ENCODE measurements around the gene IL17RC. TPM values are rescaled to one million over a fixed set of nuclear protein-coding genes. Genes with fewer than 3 reads are reported as not detected.

IL17RC gene
- total and polyA plus RNA-seq, 2 of the 8 experiments (the other 6 are each of a cell fraction or from before 2014, with no cell fraction given): 11.8 to 13.0 TPM

DNA sequence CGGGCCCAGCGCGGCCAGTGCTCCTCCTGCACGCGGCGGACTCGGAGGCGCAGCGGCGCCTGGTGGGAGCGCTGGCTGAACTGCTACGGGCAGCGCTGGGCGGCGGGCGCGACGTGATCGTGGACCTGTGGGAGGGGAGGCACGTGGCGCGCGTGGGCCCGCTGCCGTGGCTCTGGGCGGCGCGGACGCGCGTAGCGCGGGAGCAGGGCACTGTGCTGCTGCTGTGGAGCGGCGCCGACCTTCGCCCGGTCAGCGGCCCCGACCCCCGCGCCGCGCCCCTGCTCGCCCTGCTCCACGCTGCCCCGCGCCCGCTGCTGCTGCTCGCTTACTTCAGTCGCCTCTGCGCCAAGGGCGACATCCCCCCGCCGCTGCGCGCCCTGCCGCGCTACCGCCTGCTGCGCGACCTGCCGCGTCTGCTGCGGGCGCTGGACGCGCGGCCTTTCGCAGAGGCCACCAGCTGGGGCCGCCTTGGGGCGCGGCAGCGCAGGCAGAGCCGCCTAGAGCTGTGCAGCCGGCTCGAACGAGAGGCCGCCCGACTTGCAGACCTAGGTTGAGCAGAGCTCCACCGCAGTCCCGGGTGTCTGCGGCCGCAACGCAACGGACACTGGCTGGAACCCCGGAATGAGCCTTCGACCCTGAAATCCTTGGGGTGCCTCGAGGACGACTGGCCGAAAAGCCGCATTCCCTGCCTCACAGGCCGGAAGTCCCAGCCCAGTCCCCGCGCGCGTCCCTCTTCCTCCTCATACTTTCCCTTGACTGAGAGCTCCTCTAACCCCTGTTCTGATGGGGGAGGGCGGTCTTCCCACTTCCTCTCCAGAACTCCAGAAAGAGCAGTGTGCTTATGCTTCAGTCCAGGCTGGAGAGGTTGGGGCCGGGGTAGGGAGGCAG lies 1.4 kb upstream of the IL17RC start (continued):
- TF ChIP-seq KDM4A (IDR thresholded peaks at IDR 0.05; ENCODE audit: low read depth, low read length, severe bottlenecking): peak; percentile 96
- no peak for TF ChIP-seq SAP30 (IDR thresholded peaks at IDR 0.05; ENCODE audit: insufficient read depth, insufficient replicate concordance, low read length)
- peak; percentile 79 for TF ChIP-seq CTBP2 (IDR thresholded peaks at IDR 0.05; ENCODE audit: borderline replicate concordance, insufficient read depth, insufficient read length, low read length)
- peak; percentile 29 for TF ChIP-seq EZH2 (IDR thresholded peaks at IDR 0.05; ENCODE audit: low read depth, low read length, severe bottlenecking)
- no peak for TF ChIP-seq RXRA (IDR thresholded peaks at IDR 0.05; ENCODE audit: insufficient read depth, low read depth, low read length)
- TF ChIP-seq SUZ12 (IDR thresholded peaks at IDR 0.05; ENCODE audit: low read length): peak; percentile 41; the same call in 1 of the 2 replicates
- TF ChIP-seq BACH1 (IDR thresholded peaks at IDR 0.05; ENCODE audit: low read length): peak; percentile 51
- no peak for TF ChIP-seq JUN (IDR thresholded peaks at IDR 0.05; ENCODE audit: low read depth, low read length)
- no peak for TF ChIP-seq CBX8 (IDR thresholded peaks at IDR 0.05; ENCODE audit: borderline replicate concordance, low read depth, low read length)
- no peak for TF ChIP-seq SP4 (IDR thresholded peaks at IDR 0.05; ENCODE audit: low read length)
- TF ChIP-seq KDM5A (IDR thresholded peaks at IDR 0.05; ENCODE audit: low read length): no peak
- no peak for TF ChIP-seq HDAC6 (IDR thresholded peaks at IDR 0.05; ENCODE audit: low read depth, low read length)
- no peak for TF ChIP-seq FOSL1 (IDR thresholded peaks at IDR 0.05; ENCODE audit: insufficient read depth, low read depth, low read length)
- TF ChIP-seq TBP (IDR thresholded peaks at IDR 0.05; ENCODE audit: low read depth, low read length): no peak
- no peak for TF ChIP-seq NRF1 (IDR thresholded peaks at IDR 0.05; ENCODE audit: low read depth, low read length)
- TF ChIP-seq GTF2F1 (IDR thresholded peaks at IDR 0.05; ENCODE audit: borderline replicate concordance, low read depth, low read length): no peak
- TF ChIP-seq TAF1 (IDR thresholded peaks at IDR 0.05; ENCODE audit: low read depth, low read length): no peak; the same call in 1 of the 2 replicates
- no peak for TF ChIP-seq JUND (IDR thresholded peaks at IDR 0.05; ENCODE audit: low read length)
- TF ChIP-seq BCL11A (IDR thresholded peaks at IDR 0.05; ENCODE audit: low read depth in 2 of 2, low read length in 2 of 2): no peak
- peak; percentile 39 for TF ChIP-seq ASH2L (IDR thresholded peaks at IDR 0.05; ENCODE audit: low read length)
- no peak for TF ChIP-seq ATF2 (IDR thresholded peaks at IDR 0.05; ENCODE audit: low read length)
- TF ChIP-seq CHD1 (IDR thresholded peaks at IDR 0.05; ENCODE audit: low read depth, low read length): no peak
- no peak for TF ChIP-seq MAFK (IDR thresholded peaks at IDR 0.05; ENCODE audit: low read depth, low read length)
